Body of pancreas (tissue), 4 donors: Measurements from ENCODE around the gene NKTR. TPM values are rescaled to one million over a fixed set of nuclear protein-coding genes. Genes with fewer than 3 reads are reported as not detected.

ENCODE experiments used
- ATAC-seq: fragments of 150-250 bp; one replicate; pipeline ENCODE4 v1.9.1; 2016
- DNase-seq, 4 donors: peaks; one replicate each; pipeline ENCODE4 v3.0.0-alpha.2; 2019
- H3K27ac ChIP-seq, 4 donors: fragments of 200-600 bp; sonication (generic); 1 replicate in 3 of 4; 2 replicates in 1 of 4; pipeline versions ENCODE4 v1.5.1 to v1.6.1; 2016 to 2019; ENCODE audit warnings: mild to moderate bottlenecking in 1 of 4, mixed read lengths in 1 of 4, moderate library complexity in 1 of 4
- H3K27me3 ChIP-seq, 2 donors: fragments of 200-600 bp; sonication (generic); one replicate each; pipeline ENCODE4 v1.6.0; 2016; ENCODE audit warnings: mild to moderate bottlenecking in 1 of 2
- H3K36me3 ChIP-seq, 2 donors: fragments of 200-600 bp; sonication (generic); replicated peaks in 1 of 2; 2 replicates each; pipeline ENCODE4 v1.5.1; 2016; ENCODE audit warnings: low read depth in 2 of 2; ENCODE audit not compliant: insufficient read depth in 1 of 2
- H3K4me1 ChIP-seq: fragments of 200-600 bp; sonication (generic); one replicate; pipeline ENCODE4 v1.6.0; 2016
- H3K4me3 ChIP-seq, 2 donors: fragments of 200-600 bp; sonication (generic); 1 replicate in 1 of 2; 2 replicates in 1 of 2; pipeline ENCODE4 v1.5.1; 2016 to 2019
- H3K9me3 ChIP-seq, 3 donors: fragments of 200-600 bp; sonication (generic); 1 replicate in 2 of 3; 2 replicates in 1 of 3; pipeline ENCODE4 v1.5.1; 2016
- CTCF ChIP-seq, 7 experiments: fragments of 450-650 bp in 4 of 7; fragments of 200-600 bp in 3 of 7; sonication (generic) in 3 of 7; IDR thresholded peaks; one replicate each; pipeline ENCODE4 v1.5.1; 2016 to 2019; ENCODE audit warnings: antibody characterized with exemption in 7 of 7
- POLR2A ChIP-seq, 3 donors: fragments of 450-650 bp; IDR thresholded peaks; one replicate each; pipeline ENCODE4 v1.6.1; 2016; ENCODE audit warnings: antibody characterized with exemption in 3 of 3, mild to moderate bottlenecking in 2 of 3
- WGBS, 2 donors: methylation state at CpG; one replicate each; pipeline ENCODE4 v1.1.5; 2017; 5-methylcytosine and 5-hydroxymethylcytosine counted together
- intact Hi-C: fragments of 100-400 bp; cut with DNase I; formaldehyde crosslinking; loops from one replicate; pipeline ENCODE4 v1.15.1; 2023
- total RNA-seq, 2 donors: library from RNA; depleted of rRNA; stranded (reverse); fragments of >200 nt; gene quantifications; one replicate each; pipeline ENCODE4 v1.1.0, GENCODE V29; 2016

Gene NKTR
- total RNA-seq, 2 donors from 2014 or later: 115 to 128 TPM

- Histone ChIP-seq H3K4me3 (no peak overlapping the region), H3K27ac (no peak overlapping the region), H3K9me3 (no peaks in the 10 kb centered on the region), H3K36me3 (no peaks in the 10 kb centered on the region), H3K4me1 (no peaks in the 10 kb centered on the region), H3K27me3 (no peaks in the 10 kb centered on the region)
- TF ChIP-seq CTCF (IDR thresholded peaks at IDR 0.05) (no peak), POLR2A (IDR thresholded peaks at IDR 0.05) (no peak)
- 77 to 78% methylated on average over 13 to 18 of the region's 18 CpGs for WGBS, 2 donors
- no peak for ATAC-seq
- no peak for DNase-seq
- intact Hi-C loops: no loop called here
These were observed 97.0 kb downstream of the NKTR start for GRCh38 chr3:42697289-42698051.

Other genes with a start within 250 kb of the NKTR start
- gene LYZL4, start 190.1 kb upstream of the NKTR start, total RNA-seq: not detected
- gene VIPR1, start 98.0 kb upstream of the NKTR start, total RNA-seq: 10 to 100 TPM in 1 of 2 donors, under 1 TPM in 1; 0.99 to 10.6 TPM
- gene SEC22C, start 18.7 kb upstream of the NKTR start, total RNA-seq: 10 to 100 TPM; 23.1 to 30.9 TPM
- gene SS18L2, start 9.8 kb upstream of the NKTR start, total RNA-seq: 1 to 10 TPM; 5.3 to 7.8 TPM
- gene ZBTB47, start 53.0 kb downstream of the NKTR start, total RNA-seq: 10 to 100 TPM; 19.7 to 20.4 TPM
- gene KLHL40, start 84.9 kb downstream of the NKTR start, total RNA-seq: not detected
- under 1 TPM in 1 of 2 donors, not detected in 1; 0.26 TPM for gene HHATL, start 102.1 kb downstream of the NKTR start, total RNA-seq
- gene CCDC13, start 172.6 kb downstream of the NKTR start, total RNA-seq: 1 to 10 TPM; 3.9 to 6.3 TPM
- gene HIGD1A, start 203.8 kb downstream of the NKTR start, total RNA-seq: 10 to 100 TPM; 36.3 to 52.4 TPM
- 1 to 10 TPM; 3.3 to 3.4 TPM for gene ACKR2, start 208.8 kb downstream of the NKTR start, total RNA-seq